ENCODE results near the gene USP37. TPM values are rescaled to one million over a fixed set of nuclear protein-coding genes. Genes with fewer than 3 reads are reported as not detected.

USP37 gene
- total RNA-seq, 4 donors from 2014 or later = 6.7 to 15.0 (median 8.5) TPM

- no peaks in the 10 kb centered on the region for H3K4me1 ChIP-seq
- no peaks in the 10 kb centered on the region for H3K36me3 ChIP-seq
- H3K4me3 ChIP-seq = no peak overlapping the region
- TF ChIP-seq POLR2AphosphoS5 (IDR thresholded peaks at IDR 0.05) (no peak), POLR2A (IDR thresholded peaks at IDR 0.05; ENCODE audit: low read depth) (no peak), EP300 (IDR thresholded peaks at IDR 0.05) (no peak), CTCF (IDR thresholded peaks at IDR 0.05) (no peak)
- 84% methylated on average over 9 of the region's 10 CpGs for WGBS
- H3K9me3 ChIP-seq = no peaks in the 10 kb centered on the region
- DNase-seq (ENCODE audit: extremely low spot score) = no peak
- intact Hi-C loops (cut with DNase I) = no loop called here
- peaks cover 0 to 3% (median 0%) of the 10 kb centered on the region in 4 donors for H3K27me3 ChIP-seq
- H3K27ac ChIP-seq (replicated peaks in 1 of 4) = no peak overlapping the region
Measured at GRCh38 chr2:218425531-218425930, 142.6 kb downstream of the USP37 start.

- no peak for DNase-seq (ENCODE audit: extremely low spot score)
- no peak overlapping the region for H3K4me3 ChIP-seq
- no peaks in the 10 kb centered on the region for H3K9me3 ChIP-seq
- intact Hi-C loops (cut with DNase I) = no loop called here
- no peak overlapping the region for H3K27ac ChIP-seq (replicated peaks in 1 of 4)
- no peaks in the 10 kb centered on the region for H3K36me3 ChIP-seq
- WGBS = 84% methylated on average over 5 of the region's 9 CpGs
- H3K4me1 ChIP-seq = no peaks in the 10 kb centered on the region
- H3K27me3 ChIP-seq = no peaks in the 10 kb centered on the region
- TF ChIP-seq EP300 (IDR thresholded peaks at IDR 0.05) (no peak), CTCF (IDR thresholded peaks at IDR 0.05) (no peak), POLR2A (IDR thresholded peaks at IDR 0.05; ENCODE audit: low read depth) (no peak), POLR2AphosphoS5 (IDR thresholded peaks at IDR 0.05) (no peak)
Measured at GRCh38 chr2:218423584-218423983, 144.6 kb downstream of the USP37 start.

- H3K27ac ChIP-seq (replicated peaks in 1 of 4) = no peak overlapping the region
- no peaks in the 10 kb centered on the region for H3K4me1 ChIP-seq
- WGBS = 87% methylated on average over 5 of the region's 9 CpGs
- TF ChIP-seq POLR2A (IDR thresholded peaks at IDR 0.05; ENCODE audit: low read depth) (no peak), CTCF (IDR thresholded peaks at IDR 0.05) (no peak), POLR2AphosphoS5 (IDR thresholded peaks at IDR 0.05) (no peak), EP300 (IDR thresholded peaks at IDR 0.05) (no peak)
- no peak overlapping the region for H3K4me3 ChIP-seq
- no peaks in the 10 kb centered on the region for H3K27me3 ChIP-seq
- no peaks in the 10 kb centered on the region for H3K9me3 ChIP-seq
- H3K36me3 ChIP-seq = no peaks in the 10 kb centered on the region
- intact Hi-C loops (cut with DNase I) = no loop called here
- no peak for DNase-seq (ENCODE audit: extremely low spot score)
Measured at GRCh38 chr2:218422403-218423086, 145.6 kb downstream of the USP37 start.

GRCh38 chr2:218421027-218421426, 147.1 kb downstream of the USP37 start:
- Histone ChIP-seq H3K27ac (replicated peaks in 1 of 4) (no peak overlapping the region), H3K9me3 (no peaks in the 10 kb centered on the region), H3K27me3 (no peaks in the 10 kb centered on the region), H3K4me3 (no peak overlapping the region), H3K36me3 (no peaks in the 10 kb centered on the region), H3K4me1 (no peaks in the 10 kb centered on the region)
- WGBS = 87% methylated on average over 2 of the region's 2 CpGs
- TF ChIP-seq EP300 (IDR thresholded peaks at IDR 0.05) (no peak), POLR2A (IDR thresholded peaks at IDR 0.05; ENCODE audit: low read depth) (no peak), POLR2AphosphoS5 (IDR thresholded peaks at IDR 0.05) (no peak), CTCF (IDR thresholded peaks at IDR 0.05) (no peak)
- DNase-seq (ENCODE audit: extremely low spot score) = no peak
- intact Hi-C loops (cut with DNase I) = no loop called here

Measured in esophagus muscularis mucosa (tissue), 4 donors.